Tibial artery (tissue), 4 donors: ENCODE data around the gene FOXN1.

Experiments used
- DNase-seq, 2 donors: peaks; one replicate each; pipeline ENCODE4 v3.0.0-alpha.2; 2019
- H3K27ac ChIP-seq, 2 donors: fragments of 200-600 bp; sonication (generic) in 1 of 2; 1 replicate in 1 of 2; 2 replicates in 1 of 2; pipeline ENCODE4 v1.5.1; 2018 to 2019; ENCODE audit warnings: mild to moderate bottlenecking in 1 of 2
- H3K27me3 ChIP-seq, 2 donors: fragments of 200-600 bp; sonication (generic) in 1 of 2; one replicate each; pipeline versions ENCODE4 v1.5.1 to v1.6.0; 2016 to 2019
- H3K36me3 ChIP-seq, 3 donors: fragments of 200-600 bp; sonication (generic) in 2 of 3; one replicate each; pipeline ENCODE4 v1.5.1; 2016 to 2019; ENCODE audit warnings: mild to moderate bottlenecking in 2 of 3
- H3K4me1 ChIP-seq, 4 donors: fragments of 200-600 bp; sonication (generic) in 2 of 4; 1 replicate in 3 of 4; 2 replicates in 1 of 4; pipeline ENCODE4 v1.5.1; 2016 to 2019
- H3K4me3 ChIP-seq, 2 donors: fragments of 200-600 bp; sonication (generic) in 1 of 2; 1 replicate in 1 of 2; 2 replicates in 1 of 2; pipeline ENCODE4 v1.5.1; 2018 to 2019; ENCODE audit warnings: mild to moderate bottlenecking in 2 of 2
- H3K9me3 ChIP-seq, 3 donors: fragments of 200-600 bp; sonication (generic) in 1 of 3; one replicate each; pipeline ENCODE4 v1.5.1; 2016 to 2019
- intact Hi-C: fragments of 100-400 bp; cut with DNase I; formaldehyde crosslinking; loops from one replicate; pipeline ENCODE4 v1.15.0; 2023; ENCODE audit warnings: low total_unique reads
- TF ChIP-seq, protein P1 (sequence below), 2 experiments: fragments of 200-600 bp in 1 of 2; fragments of 450-650 bp in 1 of 2; IDR thresholded peaks; one replicate each; pipeline ENCODE4 v1.5.1; 2017 to 2019; ENCODE audit warnings: antibody characterized with exemption in 2 of 2, mild to moderate bottlenecking in 1 of 2, moderate library complexity in 1 of 2

Gene FOXN1

DNA sequence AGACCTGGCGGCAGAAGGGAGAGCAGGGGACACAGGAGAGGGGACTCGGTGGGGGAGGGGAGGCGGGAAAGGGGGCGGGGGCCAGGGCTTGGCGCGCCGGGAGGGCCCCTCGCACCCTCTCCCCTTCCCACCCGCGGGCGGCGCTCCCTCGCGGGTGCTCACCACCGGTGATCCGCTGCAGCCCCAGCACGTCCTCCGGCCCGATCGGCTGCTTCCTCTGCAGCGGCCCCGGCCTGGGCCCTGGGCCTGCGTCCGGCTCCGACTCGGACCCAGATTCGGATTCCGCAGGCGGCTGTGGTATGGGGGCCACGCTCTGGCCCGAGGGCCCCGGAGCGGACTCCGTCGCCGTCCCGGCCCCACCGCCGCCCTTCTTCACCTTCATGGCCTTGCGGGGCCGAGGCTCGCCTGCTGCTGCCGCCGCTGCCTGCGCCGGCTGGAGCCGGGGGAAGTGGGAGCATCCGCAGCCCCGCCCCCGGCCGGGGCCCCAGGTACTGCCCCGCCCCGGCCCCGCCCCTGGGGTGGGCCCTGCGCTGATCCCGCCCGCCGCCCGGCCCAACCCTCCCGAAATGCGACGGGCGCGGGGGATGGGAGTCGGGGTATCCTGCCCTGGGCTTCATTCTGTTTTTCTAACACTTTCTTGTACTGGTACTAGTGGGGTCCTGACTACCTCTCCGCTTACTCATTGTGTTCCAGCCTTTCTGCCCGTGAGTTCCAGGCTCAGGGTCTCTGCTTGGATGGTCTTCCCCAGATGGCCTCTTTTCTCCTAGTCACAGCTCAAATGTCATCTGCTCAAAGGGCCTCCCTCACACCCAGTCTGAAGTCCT, 46.2 kb downstream of the FOXN1 start, which contains the start of gene UNC119:
Gene UNC119, minus strand, starts transcription at position 449 of the 824 bp plus-strand sequence. Its CDS starts 67 bp downstream, at position 382.
- H3K4me1 ChIP-seq: peaks cover 0 to 21% (median 12%) of the 10 kb centered on the region in 4 donors
- TF ChIP-seq, protein P1, sequence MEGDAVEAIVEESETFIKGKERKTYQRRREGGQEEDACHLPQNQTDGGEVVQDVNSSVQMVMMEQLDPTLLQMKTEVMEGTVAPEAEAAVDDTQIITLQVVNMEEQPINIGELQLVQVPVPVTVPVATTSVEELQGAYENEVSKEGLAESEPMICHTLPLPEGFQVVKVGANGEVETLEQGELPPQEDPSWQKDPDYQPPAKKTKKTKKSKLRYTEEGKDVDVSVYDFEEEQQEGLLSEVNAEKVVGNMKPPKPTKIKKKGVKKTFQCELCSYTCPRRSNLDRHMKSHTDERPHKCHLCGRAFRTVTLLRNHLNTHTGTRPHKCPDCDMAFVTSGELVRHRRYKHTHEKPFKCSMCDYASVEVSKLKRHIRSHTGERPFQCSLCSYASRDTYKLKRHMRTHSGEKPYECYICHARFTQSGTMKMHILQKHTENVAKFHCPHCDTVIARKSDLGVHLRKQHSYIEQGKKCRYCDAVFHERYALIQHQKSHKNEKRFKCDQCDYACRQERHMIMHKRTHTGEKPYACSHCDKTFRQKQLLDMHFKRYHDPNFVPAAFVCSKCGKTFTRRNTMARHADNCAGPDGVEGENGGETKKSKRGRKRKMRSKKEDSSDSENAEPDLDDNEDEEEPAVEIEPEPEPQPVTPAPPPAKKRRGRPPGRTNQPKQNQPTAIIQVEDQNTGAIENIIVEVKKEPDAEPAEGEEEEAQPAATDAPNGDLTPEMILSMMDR (IDR thresholded peaks at IDR 0.05): no peak
- peak; percentile 59 to 84 for DNase-seq
- H3K9me3 ChIP-seq: no peaks in the 10 kb centered on the region
- peak within 1 kb of the TSS; percentile 79 to 87 for H3K4me3 ChIP-seq
- H3K27ac ChIP-seq: peak within 1 kb of the TSS; percentile 74 to 75
- no peaks in the 10 kb centered on the region for H3K27me3 ChIP-seq
- intact Hi-C loops: loop anchor here (5.0 to 10.0 kb wide), 2 partner anchors 60 to 508 kb away; partner anchors contain the start of genes NLK and RSKR
- H3K36me3 ChIP-seq: peaks cover 35 to 46% (median 42%) of the 10 kb centered on the region in 3 donors

DNA sequence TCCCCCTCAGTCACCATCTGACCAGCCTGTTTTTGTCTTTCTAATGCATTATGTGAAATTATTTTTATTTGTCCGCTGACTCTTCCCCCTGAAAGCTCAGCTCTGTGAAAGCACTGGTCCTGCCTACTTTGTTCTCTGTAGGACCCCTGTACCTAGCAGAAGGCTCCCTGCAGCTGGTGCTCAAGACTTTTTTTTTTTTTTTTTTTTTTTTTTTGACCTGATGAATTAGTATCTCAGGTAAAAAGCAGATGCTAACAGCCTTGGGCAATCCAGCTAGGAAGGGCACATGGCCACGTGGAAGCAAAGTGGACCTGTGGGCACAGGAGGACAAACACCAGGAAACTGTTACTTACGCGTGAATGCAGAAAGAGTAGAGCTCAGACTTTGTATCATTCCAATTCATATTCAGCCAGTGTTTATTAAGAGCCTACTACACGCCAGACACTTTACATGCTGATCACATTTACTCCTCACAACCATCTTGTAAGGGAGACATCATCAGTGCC, 46.9 kb downstream of the FOXN1 start:
- Histone ChIP-seq H3K9me3 (no peaks in the 10 kb centered on the region), H3K36me3 (peaks cover 42 to 49% (median 47%) of the 10 kb centered on the region in 3 donors), H3K27me3 (no peaks in the 10 kb centered on the region), H3K4me1 (peaks cover 0 to 21% (median 12%) of the 10 kb centered on the region in 4 donors), H3K4me3 (peak overlapping the region; percentile 79 to 87), H3K27ac (peak overlapping the region; percentile 74 to 75)
- intact Hi-C loops: loop anchor here (5.0 to 10.0 kb wide), 2 partner anchors 59 to 508 kb away; partner anchors contain the start of genes NLK and RSKR
- TF ChIP-seq, protein P1 (IDR thresholded peaks at IDR 0.05): no peak
- no peak for DNase-seq

DNA sequence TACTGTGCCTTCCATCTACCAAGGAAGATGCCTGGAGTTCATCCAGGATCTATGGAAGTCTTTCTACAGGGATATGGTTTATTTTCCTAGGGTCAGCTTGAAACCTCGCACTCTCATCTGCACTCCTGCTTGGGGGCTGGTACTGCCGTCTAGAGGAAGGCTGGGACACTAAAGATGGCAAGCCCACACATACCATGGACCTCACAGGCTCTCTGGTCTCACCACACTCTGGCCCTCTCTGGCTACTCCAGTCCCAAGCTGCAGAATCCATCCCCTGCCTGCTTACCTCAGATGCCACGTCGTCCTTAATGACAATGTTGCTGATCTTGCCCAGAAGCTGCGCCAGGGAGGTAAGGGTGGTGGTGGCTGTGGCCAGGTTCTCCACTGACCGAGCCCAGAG, 48.4 kb downstream of the FOXN1 start:
- peaks cover 52 to 64% (median 62%) of the 10 kb centered on the region in 3 donors for H3K36me3 ChIP-seq
- TF ChIP-seq, protein P1 (IDR thresholded peaks at IDR 0.05): no peak
- intact Hi-C loops: loop anchor here (5.0 to 10.0 kb wide), 2 partner anchors 58 to 510 kb away; partner anchors contain the start of genes NLK and RSKR

DNA sequence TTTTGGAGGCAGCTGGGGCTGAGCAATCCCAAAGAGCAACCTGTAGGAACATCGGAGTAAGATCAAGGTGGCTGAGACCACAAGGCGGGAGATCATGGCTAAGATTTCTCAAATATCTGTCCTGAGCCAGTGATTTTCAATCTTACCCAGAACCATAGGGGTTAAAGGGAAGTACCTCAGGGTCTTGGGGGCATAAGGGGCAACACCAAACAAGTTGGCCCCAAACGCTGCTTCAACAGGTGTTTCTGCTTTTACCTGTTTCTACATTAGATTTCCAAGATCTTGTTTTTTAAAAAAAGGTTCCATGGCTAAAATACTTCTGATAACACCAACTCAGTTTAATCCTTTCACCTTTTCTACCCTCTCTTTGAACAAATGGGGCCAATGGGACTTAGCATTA, 48.9 kb downstream of the FOXN1 start:
- Histone ChIP-seq H3K36me3 (peaks cover 56 to 68% (median 67%) of the 10 kb centered on the region in 3 donors), H3K4me3 (no peak overlapping the region), H3K9me3 (no peaks in the 10 kb centered on the region), H3K27ac (no peak overlapping the region), H3K27me3 (no peaks in the 10 kb centered on the region), H3K4me1 (peaks cover 0 to 17% (median 12%) of the 10 kb centered on the region in 4 donors)
- intact Hi-C loops: loop anchor here (10.0 kb wide), 1 partner anchor 510 kb away; the partner anchor contains the start of gene NLK
- DNase-seq: no peak
- TF ChIP-seq, protein P1 (IDR thresholded peaks at IDR 0.05): no peak

More for the DNA sequence above, 48.4 kb downstream of the FOXN1 start:
- no peak overlapping the region for H3K27ac ChIP-seq
- no peaks in the 10 kb centered on the region for H3K9me3 ChIP-seq
- H3K4me1 ChIP-seq: peaks cover 0 to 21% (median 12%) of the 10 kb centered on the region in 4 donors
- no peaks in the 10 kb centered on the region for H3K27me3 ChIP-seq
- no peak for DNase-seq
- H3K4me3 ChIP-seq: no peak overlapping the region

DNA sequence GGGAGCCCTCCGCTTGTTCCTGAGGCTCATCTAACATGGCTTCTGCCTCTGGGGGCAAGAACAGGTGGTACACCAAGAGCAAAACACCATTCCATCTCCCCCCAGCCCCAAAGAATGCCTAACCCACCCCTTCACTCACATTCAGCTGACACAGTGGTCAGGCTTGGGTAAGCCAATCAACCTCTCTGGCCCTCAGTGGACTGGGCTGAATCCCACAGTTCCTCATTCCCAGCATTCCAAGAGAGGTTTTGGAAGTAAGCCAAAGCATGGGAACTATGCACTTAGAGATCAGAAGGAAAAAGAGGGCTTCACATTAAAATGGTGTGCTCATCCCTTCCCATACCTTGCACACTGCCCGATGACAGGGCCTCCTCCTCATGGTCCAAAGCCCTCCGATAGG, 57.3 kb downstream of the FOXN1 start:
- intact Hi-C loops: no loop called here
- TF ChIP-seq, protein P1 (IDR thresholded peaks at IDR 0.05): no peak

More for the DNA sequence above, 57.3 kb downstream of the FOXN1 start:
- Histone ChIP-seq H3K27ac (no peak overlapping the region), H3K4me1 (peaks cover 0 to 7% (median 0%) of the 10 kb centered on the region in 4 donors), H3K9me3 (no peaks in the 10 kb centered on the region), H3K36me3 (peaks cover 39 to 71% (median 51%) of the 10 kb centered on the region in 3 donors), H3K4me3 (no peak overlapping the region), H3K27me3 (no peaks in the 10 kb centered on the region)
- DNase-seq: no peak
